ENCODE results near the gene KRT13. TPM values are rescaled to one million over a fixed set of nuclear protein-coding genes. Genes with fewer than 3 reads are reported as not detected.
A peak's percentile ranks its signal among the peaks of the same experiment; 100 is the strongest.

KRT13 gene
- total and polyA plus RNA-seq, 9 of the 15 experiments (the other 6 are each of a cell fraction or from before 2014, with no cell fraction given), result 0.11 to 1.1 (median 0.24) TPM; not detected in 3

DNA sequence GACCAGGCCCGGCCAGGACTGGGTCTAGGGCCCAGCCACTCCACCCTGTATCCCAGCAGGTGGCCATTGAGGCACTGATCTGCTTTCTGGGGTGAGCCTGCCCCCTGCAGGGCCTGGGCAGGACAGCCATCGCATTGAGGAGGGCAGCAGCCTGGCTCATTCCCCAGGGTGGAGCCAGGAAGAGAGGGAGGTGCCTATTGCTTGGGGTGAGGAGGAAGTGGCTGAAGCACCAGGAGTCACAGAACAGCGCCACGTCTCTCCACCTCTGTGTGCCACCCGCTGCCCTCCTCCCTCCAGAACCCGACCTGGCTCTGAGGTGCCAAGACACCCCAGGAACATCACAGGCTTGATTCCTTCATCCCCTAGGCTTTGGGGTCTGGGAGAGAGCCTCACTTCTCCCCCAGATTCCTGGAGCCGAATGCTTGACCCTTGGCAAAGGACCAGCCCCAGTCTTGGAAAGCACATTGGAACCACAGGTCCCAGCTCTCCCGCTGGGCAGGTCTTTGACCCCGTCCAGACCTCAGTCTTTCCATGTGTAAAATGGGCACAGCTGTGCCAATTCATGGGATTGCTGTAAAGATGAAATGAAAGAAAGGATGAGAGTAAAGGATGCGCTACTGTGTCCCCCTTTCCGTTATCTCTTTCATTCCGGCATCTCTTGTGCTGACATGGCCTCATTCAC lies 8.5 kb downstream of the KRT13 start (continued):
- no peak for TF ChIP-seq HNRNPUL1 (IDR thresholded peaks at IDR 0.05; ENCODE audit: low read length)
- TF ChIP-seq GATA2 (CRISPR knock-in tag; IDR thresholded peaks at IDR 0.05), result no peak
- TF ChIP-seq E2F4 (CRISPR knock-in tag; IDR thresholded peaks at IDR 0.05; ENCODE audit: low read depth), result no peak
- no peak for TF ChIP-seq KLF6 (CRISPR knock-in tag; IDR thresholded peaks at IDR 0.05; ENCODE audit: borderline replicate concordance)
- no peak for TF ChIP-seq NFXL1 (CRISPR knock-in tag; IDR thresholded peaks at IDR 0.05)
- TF ChIP-seq RBM17 (IDR thresholded peaks at IDR 0.05; ENCODE audit: borderline replicate concordance, low read depth, low read length), result no peak
- no peak for TF ChIP-seq ZNF354B (CRISPR knock-in tag; IDR thresholded peaks at IDR 0.05)
- no peak for TF ChIP-seq HLTF (IDR thresholded peaks at IDR 0.05)
- TF ChIP-seq ZNF175 (CRISPR knock-in tag; IDR thresholded peaks at IDR 0.05; ENCODE audit: low read depth), result no peak
- TF ChIP-seq ZNF263 (CRISPR knock-in tag; IDR thresholded peaks at IDR 0.05; ENCODE audit: borderline replicate concordance), result no peak
- TF ChIP-seq KLF16 (IDR thresholded peaks at IDR 0.05), result 0 out of 2 replicates have a peak, but pooled peaks have one; percentile 21
- TF ChIP-seq, protein P1, sequence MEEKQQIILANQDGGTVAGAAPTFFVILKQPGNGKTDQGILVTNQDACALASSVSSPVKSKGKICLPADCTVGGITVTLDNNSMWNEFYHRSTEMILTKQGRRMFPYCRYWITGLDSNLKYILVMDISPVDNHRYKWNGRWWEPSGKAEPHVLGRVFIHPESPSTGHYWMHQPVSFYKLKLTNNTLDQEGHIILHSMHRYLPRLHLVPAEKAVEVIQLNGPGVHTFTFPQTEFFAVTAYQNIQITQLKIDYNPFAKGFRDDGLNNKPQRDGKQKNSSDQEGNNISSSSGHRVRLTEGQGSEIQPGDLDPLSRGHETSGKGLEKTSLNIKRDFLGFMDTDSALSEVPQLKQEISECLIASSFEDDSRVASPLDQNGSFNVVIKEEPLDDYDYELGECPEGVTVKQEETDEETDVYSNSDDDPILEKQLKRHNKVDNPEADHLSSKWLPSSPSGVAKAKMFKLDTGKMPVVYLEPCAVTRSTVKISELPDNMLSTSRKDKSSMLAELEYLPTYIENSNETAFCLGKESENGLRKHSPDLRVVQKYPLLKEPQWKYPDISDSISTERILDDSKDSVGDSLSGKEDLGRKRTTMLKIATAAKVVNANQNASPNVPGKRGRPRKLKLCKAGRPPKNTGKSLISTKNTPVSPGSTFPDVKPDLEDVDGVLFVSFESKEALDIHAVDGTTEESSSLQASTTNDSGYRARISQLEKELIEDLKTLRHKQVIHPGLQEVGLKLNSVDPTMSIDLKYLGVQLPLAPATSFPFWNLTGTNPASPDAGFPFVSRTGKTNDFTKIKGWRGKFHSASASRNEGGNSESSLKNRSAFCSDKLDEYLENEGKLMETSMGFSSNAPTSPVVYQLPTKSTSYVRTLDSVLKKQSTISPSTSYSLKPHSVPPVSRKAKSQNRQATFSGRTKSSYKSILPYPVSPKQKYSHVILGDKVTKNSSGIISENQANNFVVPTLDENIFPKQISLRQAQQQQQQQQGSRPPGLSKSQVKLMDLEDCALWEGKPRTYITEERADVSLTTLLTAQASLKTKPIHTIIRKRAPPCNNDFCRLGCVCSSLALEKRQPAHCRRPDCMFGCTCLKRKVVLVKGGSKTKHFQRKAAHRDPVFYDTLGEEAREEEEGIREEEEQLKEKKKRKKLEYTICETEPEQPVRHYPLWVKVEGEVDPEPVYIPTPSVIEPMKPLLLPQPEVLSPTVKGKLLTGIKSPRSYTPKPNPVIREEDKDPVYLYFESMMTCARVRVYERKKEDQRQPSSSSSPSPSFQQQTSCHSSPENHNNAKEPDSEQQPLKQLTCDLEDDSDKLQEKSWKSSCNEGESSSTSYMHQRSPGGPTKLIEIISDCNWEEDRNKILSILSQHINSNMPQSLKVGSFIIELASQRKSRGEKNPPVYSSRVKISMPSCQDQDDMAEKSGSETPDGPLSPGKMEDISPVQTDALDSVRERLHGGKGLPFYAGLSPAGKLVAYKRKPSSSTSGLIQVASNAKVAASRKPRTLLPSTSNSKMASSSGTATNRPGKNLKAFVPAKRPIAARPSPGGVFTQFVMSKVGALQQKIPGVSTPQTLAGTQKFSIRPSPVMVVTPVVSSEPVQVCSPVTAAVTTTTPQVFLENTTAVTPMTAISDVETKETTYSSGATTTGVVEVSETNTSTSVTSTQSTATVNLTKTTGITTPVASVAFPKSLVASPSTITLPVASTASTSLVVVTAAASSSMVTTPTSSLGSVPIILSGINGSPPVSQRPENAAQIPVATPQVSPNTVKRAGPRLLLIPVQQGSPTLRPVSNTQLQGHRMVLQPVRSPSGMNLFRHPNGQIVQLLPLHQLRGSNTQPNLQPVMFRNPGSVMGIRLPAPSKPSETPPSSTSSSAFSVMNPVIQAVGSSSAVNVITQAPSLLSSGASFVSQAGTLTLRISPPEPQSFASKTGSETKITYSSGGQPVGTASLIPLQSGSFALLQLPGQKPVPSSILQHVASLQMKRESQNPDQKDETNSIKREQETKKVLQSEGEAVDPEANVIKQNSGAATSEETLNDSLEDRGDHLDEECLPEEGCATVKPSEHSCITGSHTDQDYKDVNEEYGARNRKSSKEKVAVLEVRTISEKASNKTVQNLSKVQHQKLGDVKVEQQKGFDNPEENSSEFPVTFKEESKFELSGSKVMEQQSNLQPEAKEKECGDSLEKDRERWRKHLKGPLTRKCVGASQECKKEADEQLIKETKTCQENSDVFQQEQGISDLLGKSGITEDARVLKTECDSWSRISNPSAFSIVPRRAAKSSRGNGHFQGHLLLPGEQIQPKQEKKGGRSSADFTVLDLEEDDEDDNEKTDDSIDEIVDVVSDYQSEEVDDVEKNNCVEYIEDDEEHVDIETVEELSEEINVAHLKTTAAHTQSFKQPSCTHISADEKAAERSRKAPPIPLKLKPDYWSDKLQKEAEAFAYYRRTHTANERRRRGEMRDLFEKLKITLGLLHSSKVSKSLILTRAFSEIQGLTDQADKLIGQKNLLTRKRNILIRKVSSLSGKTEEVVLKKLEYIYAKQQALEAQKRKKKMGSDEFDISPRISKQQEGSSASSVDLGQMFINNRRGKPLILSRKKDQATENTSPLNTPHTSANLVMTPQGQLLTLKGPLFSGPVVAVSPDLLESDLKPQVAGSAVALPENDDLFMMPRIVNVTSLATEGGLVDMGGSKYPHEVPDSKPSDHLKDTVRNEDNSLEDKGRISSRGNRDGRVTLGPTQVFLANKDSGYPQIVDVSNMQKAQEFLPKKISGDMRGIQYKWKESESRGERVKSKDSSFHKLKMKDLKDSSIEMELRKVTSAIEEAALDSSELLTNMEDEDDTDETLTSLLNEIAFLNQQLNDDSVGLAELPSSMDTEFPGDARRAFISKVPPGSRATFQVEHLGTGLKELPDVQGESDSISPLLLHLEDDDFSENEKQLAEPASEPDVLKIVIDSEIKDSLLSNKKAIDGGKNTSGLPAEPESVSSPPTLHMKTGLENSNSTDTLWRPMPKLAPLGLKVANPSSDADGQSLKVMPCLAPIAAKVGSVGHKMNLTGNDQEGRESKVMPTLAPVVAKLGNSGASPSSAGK (IDR thresholded peaks at IDR 0.05), result no peak
- TF ChIP-seq ZFP30 (CRISPR knock-in tag; IDR thresholded peaks at IDR 0.05; ENCODE audit: borderline replicate concordance), result no peak
- no peak for TF ChIP-seq TRIM25 (IDR thresholded peaks at IDR 0.05; ENCODE audit: borderline replicate concordance)
